HG02852 (cell line): ENCODE measurements around the gene JARID2.
"Not testable (repeated sequence)": the region's sequence is repeated elsewhere in the genome, so short reads cannot be mapped to it uniquely, and the experiment has no call there.

Experiments
- ATAC-seq: cut with Tn5 transposase; IDR thresholded peaks from one replicate; pipeline ENCODE4 v1.9.1; 2021; ENCODE audit warnings: mild to moderate bottlenecking, moderate library complexity; ENCODE audit not compliant: unreplicated experiment

JARID2 gene

GRCh38 chr6:15527838-15528617 is 282.2 kb downstream of the JARID2 start:
- no peak for ATAC-seq

GRCh38 chr6:15528870-15529269 is 283.0 kb downstream of the JARID2 start:
- ATAC-seq = no peak

GRCh38 chr6:15530411-15530810 is 284.5 kb downstream of the JARID2 start:
- no peak for ATAC-seq

GRCh38 chr6:15531973-15532372 is 286.1 kb downstream of the JARID2 start:
- ATAC-seq = no peak

- no peak for ATAC-seq
These were observed 287.6 kb downstream of the JARID2 start for GRCh38 chr6:15533379-15534026.

GRCh38 chr6:15534974-15535373 is 289.1 kb downstream of the JARID2 start:
- ATAC-seq = no peak

GRCh38 chr6:15535495-15536197 is 289.8 kb downstream of the JARID2 start:
- ATAC-seq = no peak

- no peak for ATAC-seq
These were observed 290.5 kb downstream of the JARID2 start for GRCh38 chr6:15536198-15536955.

- no peak for ATAC-seq
These were observed 292.2 kb downstream of the JARID2 start for GRCh38 chr6:15538106-15538505.

- ATAC-seq = no peak
These were observed 293.1 kb downstream of the JARID2 start for GRCh38 chr6:15538766-15539495.

- ATAC-seq = no peak
These were observed 293.9 kb downstream of the JARID2 start for GRCh38 chr6:15539722-15540270.

- ATAC-seq = not testable (repeated sequence)
These were observed 297.6 kb downstream of the JARID2 start for GRCh38 chr6:15543332-15543917.

GRCh38 chr6:15544321-15544900 is 298.5 kb downstream of the JARID2 start:
- ATAC-seq = no peak

GRCh38 chr6:15546591-15546990 is 300.7 kb downstream of the JARID2 start:
- no peak for ATAC-seq

GRCh38 chr6:15547400-15547799 is 301.5 kb downstream of the JARID2 start:
- ATAC-seq = no peak

- ATAC-seq = no peak
These were observed 303.5 kb downstream of the JARID2 start for GRCh38 chr6:15549371-15549770.

- no peak for ATAC-seq
These were observed 304.8 kb downstream of the JARID2 start for GRCh38 chr6:15550546-15551123.

- no peak for ATAC-seq
These were observed 305.4 kb downstream of the JARID2 start for GRCh38 chr6:15551262-15551661.

- no peak for ATAC-seq
These were observed 305.9 kb downstream of the JARID2 start for GRCh38 chr6:15551798-15552197.
